SKM-1 (cell line): Measurements from ENCODE around the gene DAP3.
"Not testable (repeated sequence)": the region's sequence is repeated elsewhere in the genome, so short reads cannot be mapped to it uniquely, and the experiment has no call there.

Experiments used
- DNase-seq: peaks from one replicate; lab custom pipeline; 2025; ENCODE audit not compliant: unreplicated experiment; lab: John Stamatoyannopoulos, UW

The DAP3 gene

DNA sequence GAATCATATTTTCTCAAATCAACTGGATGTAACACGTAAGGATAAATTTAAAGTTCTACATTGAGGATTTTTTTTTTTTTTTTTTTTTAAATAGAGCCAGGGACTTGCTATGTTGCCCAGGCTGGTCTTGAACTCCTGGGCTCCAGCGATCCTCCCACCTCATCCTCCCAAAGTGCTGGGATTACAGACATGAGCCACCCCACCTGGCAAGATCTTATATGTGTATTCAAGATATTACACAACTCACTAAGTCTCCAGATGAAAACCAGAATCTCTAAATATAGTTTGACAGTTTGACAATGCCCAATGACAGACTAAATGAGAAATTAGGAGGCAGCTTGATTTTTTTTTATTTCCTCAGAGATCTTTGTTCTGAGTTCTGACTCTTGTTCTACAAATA, 7.1 kb upstream of the DAP3 start:
- DNase-seq: no peak

DNA sequence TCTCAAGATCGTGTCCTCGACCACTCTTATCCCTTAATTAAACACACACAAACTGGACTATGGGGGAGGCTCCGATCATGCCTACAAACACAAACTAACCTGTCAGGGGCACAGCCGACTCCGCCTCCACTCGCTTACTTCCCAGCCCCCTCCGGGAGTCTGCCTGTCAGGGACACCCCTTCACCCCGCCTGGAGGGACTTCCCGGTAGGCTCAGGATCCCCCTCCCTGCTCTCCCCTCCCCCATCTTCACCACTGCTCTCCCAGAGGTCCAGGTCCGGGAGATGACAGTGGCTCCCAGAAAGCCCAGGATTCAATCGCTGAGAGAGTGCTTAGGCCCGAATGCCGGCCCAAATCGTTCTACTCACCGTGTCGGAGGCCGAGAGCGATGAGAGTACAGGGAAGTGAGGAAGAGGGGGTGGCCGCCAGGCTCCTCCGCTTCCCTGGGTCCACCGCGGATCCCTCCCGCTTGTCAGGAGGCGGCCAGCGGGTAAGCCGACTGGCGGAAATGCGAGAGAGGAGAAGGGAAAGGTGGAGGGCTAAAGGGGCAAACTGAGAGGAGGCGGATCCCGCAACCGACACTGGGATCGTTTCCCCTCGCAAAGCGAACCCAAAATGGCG, 1.1 kb upstream of the DAP3 start:
- DNase-seq: not testable (repeated sequence)

DNA sequence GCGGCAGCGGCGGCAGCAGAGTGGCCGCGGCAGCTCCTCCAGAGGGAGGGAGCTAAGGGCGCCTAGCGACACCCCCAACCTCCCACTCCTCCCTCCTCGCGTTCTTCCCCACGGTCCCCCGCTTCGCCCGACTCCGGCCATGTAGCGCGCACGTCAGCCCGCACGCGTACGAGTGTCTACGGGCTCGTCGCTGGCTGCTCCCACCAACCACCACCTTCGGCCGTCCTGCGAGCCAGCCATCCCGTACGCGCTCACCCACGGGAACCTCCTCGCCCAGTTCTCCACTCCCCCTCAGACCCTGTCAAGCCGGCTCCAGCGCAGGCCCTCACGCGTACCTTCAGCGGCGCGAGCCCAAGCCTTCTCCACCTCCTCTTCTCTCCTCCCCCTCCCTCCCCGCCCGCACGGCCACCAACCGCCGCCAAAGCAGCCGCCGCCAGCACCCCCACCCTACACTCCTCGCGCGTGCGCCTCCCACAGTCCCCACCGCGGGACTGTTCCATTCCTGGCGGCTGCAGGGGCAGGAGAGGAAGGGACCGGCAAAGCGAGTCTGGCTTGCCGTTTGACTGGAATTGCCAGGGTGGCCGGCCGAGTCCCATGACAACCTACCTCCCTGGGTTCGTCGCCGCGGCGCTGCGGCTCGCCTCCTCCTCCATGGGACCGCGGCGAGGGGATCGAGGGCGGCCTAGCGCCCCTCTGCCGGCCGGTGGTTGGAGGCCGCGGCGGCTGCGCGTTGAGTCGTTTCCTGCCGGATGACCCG, 389 bp upstream of the DAP3 start, which contains the start of gene YY1AP1:
Gene YY1AP1 (minus strand): TSS at position 451 of the 757 bp plus-strand sequence. CDS start 8,338 bp downstream, outside the sequence.
- DNase-seq: peak; percentile 89

DNA sequence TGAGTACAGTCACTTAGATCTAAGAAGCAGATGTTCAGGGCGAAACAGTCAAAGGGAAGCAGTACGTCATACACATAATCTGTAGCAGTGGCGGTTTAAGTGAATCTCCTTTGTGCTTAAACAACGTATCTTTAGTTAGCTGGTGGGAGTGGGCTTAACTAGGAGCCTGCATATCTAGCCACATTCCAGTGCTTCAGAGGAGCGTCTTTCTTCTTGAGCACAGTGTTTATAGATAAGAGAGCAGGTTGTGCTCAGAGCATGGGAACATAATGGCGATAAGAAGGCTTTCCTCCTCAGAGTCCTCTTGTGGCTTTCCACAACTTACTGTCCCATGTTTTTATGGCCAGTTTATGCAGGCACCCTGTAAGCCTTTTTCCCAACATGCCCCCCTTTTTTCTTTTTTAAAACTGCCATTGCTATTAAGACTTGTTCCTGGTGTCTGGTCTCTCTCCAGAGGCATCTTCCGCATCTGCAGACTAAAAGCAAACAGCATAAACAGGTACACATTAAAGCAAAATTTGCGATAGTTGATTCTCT, 3.2 kb downstream of the DAP3 start:
- DNase-seq: no peak

DNA sequence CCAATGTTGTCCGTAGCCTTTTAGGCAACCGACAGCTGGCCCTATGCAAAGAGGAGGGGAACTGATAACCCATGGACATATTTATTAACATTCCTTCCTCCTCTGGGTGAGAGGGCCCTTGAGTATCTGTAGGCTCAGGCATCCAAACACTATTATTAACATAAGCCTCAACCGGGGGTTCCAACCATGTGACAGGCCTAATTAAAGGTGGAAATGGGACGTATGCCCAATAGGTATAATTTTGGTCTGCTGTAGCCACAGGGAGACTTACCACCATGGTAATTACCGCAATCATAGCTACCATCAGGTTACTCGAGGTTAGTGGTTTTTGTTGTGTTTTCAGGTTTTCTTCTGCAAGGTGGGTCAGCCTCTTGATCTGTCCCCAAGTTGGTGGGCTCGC, 5.3 kb downstream of the DAP3 start:
- no peak for DNase-seq

DNA sequence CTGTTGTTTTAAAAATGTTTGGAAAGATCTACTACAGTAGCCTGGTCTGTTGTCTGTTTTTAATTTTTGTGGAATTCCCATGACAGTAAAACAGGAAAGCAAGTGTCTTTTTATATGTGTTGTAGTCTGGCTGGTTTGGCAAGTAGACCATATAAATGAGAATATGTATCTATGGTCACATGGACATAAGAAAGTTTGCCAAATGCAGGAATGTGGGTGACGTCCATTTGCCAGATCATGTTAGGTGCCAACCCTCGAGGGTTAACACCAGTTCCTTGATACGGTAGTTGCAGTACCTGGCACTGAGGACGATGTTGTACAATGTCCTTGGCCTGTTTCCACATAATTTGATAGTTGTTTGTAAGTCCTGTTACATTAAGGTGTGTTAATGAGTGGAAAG, 6.2 kb downstream of the DAP3 start:
- no peak for DNase-seq

DNA sequence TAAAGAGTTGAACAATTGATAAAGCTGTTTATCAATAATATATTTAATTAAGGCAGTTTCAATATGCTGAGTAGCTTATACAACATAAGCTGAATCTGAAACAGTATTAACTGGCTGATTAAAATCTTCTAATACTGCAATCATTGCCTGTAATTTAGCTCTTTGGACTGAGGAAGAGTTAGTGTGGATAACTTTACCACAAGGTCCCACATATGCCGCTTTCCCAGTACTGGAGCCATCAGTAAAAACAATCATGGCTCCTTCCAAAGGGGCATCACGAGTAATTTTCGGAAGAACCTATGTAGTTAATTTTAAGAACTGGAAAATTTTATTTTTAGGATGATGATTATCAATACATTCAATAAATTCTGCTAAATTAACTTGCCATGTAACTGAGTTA, 6.7 kb downstream of the DAP3 start:
- no peak for DNase-seq

DNA sequence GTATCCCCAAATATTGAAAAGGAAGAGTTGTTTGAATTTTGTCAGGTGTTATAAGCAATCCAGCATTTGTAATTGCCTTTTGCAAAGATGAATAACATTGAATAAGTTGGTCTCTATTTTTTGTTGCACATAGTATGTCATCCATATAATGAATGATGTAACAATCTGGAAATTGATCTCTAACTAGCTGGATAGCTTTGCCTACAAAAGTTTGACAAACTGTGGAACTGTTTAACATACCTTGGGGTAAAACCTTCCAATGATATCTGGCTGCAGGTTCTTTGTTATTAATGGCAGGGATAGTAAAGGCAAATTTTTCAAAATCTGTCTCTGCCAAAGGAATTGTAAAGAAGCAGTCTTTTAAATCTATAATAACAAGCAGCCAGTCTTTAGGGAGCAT, 7.6 kb downstream of the DAP3 start:
- no peak for DNase-seq

DNA sequence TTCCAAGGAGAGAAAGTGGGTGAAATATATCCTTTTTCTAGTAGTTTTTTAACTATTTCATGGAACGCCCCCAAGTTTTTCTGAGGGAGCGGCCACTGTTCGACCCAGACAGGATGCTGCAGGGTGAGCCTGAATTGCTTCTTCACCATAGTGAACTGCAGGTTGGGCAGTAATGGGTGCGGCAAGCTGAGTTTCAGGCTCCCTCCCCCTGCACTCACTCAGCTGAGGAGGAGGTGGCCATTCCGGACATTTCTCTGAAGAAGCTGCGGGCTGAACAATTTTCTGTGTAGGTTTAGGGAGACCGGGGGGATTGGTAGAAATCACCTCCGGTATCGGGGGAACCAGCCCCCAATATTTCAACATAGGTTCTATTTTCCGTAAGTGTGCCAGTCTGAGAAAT, 8.2 kb downstream of the DAP3 start:
- DNase-seq: no peak

DNA sequence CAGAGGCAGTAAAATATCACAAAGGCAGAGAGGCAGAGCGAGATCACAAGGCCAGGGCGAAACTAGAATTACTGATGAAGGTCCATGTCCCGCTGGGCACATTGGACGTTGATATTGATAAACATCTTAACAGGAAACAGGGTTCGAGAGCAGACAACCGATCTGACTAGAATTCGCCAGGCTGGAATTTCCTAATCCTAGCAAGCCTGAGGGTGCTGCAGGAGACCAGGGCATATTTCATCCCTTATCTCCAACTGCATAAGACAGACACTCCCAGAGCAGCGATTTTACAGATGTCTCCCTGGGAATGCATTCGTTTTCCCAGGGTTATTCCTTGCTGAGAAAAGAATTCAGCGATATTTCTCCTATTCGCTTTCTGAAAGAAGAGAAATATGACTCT, 8.7 kb downstream of the DAP3 start:
- not testable (repeated sequence) for DNase-seq

DNA sequence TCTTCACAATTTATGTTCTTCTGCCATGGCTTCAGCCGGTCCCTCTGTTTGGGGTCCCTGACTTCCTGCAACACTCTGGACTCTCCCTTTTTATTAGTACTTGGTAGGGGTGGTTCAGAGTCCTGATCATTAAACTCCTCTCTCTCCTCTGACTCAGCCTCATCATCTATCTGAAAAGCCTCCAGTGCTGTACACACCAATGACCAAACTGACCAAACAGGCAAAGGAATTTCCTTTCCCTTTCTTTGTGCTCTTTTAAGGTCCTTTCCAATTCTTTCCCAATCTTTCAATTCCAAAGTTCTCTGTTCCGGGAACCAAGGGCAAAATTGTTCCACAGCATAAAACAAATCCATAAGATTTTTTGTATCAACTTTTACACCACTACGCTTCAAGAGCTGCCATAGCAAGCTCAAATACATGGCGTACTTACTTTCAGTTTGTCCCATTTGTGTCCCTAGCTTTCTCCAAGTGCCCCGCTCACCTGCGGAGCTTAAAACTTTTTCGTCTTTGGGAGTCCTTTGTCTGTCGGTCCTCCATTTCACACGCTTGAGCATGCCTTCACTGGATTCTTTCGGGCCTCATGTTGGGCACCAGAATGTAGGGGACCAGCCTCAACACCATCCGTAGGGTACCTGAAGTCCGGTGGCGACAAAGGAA, 9.6 kb downstream of the DAP3 start:
- no peak for DNase-seq

DNA sequence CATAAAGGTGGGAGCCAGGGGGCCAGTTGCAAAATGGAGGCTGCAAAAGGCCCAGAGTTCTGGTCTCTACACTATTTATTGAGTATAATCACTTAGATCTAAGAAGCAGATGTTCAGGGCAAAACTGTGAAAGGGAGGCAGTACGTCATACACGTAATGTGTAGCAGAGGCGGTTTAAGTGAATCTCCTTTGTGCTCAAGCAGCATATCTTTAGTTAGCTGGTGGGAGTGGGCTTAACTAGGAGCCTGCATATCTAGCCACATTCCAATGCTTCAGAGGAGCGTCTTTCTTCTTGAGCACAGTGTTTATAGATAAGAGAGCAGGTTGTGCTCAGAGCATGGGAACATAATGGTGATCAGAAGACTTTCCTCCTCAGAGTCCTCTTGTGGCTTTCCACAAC, 10.2 kb downstream of the DAP3 start:
- not testable (repeated sequence) for DNase-seq

DNA sequence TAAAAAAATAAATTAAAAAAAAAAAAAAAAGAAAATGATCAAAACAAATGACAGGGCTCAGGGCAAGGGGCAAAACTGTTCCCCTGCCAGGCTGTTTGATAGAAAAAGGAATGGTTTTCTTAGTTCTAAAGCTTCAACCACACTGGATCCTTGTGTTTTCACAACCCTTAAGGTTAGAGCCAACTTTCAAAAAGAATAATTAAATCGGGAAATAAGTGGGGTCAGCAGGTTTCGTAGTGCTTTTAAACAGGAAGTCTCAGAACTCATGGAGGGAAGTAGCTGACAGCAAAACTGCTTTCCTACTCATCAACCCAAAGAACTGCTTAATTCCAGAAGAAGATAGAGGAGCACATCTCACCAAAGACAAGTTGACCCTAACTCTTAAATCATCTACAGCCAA, 12.8 kb downstream of the DAP3 start:
- DNase-seq: not testable (repeated sequence)

DNA sequence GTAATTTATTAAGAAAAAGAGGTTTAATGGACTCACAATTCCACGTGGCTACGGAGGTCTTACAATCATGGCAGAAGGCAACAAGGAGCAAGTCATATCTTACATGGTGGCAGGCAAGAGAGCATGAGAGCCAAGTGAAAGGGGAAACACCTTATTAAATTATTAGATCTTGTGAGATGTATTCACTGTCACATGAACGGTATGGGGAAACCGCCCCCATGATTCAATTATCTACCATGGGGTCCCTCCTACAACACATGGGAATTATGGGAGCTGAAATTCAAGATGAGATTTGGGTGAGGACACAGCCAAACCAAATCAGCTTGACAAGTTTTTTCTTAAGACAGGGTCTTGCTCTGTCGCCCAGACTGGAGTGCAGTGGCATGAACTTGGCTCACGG, 14.3 kb downstream of the DAP3 start:
- DNase-seq: no peak

DNA sequence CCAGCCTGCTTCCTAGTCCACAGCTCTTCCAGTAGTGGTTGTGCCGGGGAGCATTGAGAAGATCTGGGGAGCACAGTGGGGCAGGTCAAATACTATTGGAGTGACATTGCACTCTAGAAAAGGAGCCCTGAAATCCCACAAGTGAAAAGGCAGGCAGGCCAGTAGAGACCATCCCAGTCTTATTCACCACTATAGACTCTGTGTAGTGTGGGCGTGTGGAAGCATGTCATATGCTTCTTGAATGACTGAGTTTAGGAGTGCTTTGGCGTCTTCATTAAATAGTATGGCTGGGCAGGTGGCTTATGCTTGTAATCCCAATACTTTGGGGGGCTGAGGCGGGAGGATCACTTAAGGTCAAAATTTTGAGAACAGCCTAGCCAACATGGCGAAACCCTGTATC, 15.5 kb downstream of the DAP3 start:
- DNase-seq: not testable (repeated sequence)

DNA sequence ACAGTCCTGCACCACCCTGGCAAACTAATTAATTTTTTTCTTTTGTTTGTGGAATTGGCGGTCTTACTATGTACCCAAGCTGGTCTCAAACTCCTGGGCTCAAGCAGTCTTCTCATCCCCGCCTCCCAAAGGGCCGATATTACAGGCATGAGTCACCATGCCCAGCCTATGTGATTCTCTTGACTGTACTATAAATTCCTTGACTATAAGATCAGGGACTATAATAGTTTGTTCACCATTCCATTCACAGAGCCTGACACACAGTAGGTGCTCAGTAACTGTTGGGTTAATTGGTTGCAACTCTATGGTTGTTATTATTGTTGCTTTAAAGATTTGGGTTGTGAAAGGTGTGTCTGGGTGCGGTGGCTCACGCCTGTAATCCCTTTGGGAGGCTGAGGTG, 17.2 kb downstream of the DAP3 start:
- DNase-seq: no peak

DNA sequence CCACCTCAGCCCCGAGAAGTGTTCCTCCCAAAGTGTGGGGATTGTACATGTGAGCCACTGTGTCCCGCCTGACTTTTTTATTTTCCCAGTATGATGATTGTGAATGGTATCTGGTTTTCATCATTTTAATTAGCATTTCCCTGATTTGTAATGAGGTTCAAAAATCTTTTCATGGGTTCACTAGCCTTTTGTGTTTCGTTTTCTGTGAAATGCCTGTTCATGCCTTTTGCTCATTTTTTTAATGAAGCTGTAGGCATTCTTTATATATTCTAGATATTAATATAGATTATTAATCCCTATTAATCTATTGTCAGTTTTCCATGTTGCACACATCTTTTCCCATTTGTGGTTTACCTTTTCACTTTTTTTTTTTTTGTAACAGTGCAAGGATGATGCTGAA, 20.5 kb downstream of the DAP3 start:
- no peak for DNase-seq

DNA sequence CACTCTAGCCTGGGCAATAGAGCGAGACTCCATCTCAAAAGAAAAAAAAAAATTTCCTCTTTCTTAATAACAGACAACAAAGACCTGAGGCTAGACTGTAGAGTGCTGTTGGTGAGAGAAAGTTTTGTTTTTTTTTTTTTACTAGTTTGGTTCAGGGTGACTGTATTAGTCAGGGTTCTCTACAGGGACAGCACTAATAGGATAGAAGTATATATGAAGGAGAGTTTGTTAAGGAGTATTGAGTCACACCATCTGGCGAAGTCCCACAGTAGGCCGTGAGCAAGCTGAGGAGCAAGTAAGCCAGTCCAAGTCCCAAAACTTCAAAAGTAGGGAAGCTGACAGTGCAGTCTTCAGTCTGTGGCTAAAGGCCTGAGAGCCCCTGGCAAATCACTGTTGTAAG, 22.6 kb downstream of the DAP3 start:
- not testable (repeated sequence) for DNase-seq

DNA sequence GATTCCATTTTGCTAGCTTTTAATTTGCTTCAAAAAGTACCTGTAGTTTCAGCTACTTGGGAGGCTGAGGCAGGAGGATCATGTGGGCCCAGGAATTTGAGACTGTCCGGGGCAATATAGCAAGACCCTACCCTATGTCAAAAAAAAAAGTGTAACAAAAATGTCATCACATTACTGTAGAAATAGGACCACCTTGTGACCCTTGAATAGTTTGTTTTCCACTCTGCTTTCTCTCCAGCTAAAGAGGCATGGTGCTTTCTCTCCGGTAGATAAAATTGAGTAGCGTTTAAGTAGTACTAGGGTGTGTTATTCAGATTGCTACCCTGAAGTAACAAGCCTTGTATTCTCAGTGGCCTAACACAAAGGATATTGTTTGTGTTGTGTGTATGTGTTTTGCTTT, 23.7 kb downstream of the DAP3 start:
- DNase-seq: not testable (repeated sequence)

DNA sequence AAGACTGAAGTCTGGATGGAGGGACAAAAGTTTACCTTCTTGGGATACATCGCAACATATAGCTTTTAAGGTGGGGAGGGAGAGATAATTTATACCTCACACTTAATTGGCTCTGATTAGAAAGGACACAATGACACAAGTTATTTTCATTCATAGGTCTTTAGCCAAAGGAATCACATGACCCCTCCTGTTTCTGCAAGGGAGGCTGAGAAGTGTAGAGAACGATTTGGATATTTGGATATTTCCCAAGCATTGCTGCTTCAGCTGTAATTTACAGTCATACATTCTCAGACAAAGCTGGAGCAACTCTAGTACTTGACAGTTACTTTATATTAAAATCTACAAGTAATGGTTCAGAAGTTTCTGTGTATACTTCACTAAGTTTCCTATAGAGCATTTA, 24.2 kb downstream of the DAP3 start:
- DNase-seq: no peak

DNA sequence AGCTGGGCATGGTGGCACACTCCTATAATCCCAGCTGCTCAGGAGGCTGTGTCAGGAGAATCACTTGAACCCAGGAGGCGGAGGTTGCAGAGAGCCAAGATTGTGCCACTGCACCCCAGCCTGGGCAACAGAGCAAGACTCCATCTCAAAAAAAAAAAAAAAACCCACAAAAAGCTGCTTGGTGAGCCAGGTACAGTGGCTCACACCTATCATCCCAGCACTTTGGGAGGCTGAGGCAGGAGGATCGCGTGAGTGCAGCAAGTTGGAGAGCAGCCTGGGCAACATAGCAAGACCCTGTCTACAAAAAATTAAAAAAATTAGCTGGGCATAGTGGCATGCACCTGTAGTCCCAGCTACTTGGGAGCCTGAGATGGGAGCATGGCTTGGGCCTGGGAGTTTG, 26.2 kb downstream of the DAP3 start:
- DNase-seq: not testable (repeated sequence)

DNA sequence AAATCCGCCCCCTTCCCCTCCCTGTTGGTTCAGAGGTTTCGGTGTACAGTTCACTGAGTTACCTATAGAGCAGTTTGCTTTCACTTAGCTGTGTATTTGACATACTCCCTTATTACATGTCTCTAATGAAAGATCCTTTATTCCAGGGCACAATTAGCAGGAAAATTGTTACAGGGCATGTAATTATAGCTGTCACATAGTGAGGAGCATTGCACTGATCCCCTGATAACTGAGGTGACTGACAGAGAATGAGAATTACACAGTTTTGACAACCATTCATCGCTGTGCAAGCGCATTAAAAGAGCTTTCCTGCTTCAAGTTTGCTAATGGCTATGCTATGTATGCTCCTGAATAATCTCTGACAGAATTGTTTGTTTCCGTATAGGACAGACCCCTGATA, 26.9 kb downstream of the DAP3 start:
- DNase-seq: no peak
